Panc1 (cell line): ENCODE data around the gene DHRS2. TPM values are rescaled to one million over a fixed set of nuclear protein-coding genes. Genes with fewer than 3 reads are reported as not detected.
"Not testable (repeated sequence)": the region's sequence is repeated elsewhere in the genome, so short reads cannot be mapped to it uniquely, and the experiment has no call there.

ENCODE experiments used
- ATAC-seq: fragments of 200-7000 bp; cut with Tn5 transposase; 2 replicates; pipeline ENCODE4 v1.9.1; 2020; ENCODE audit warnings: mild to moderate bottlenecking, moderate library complexity
- BruUV-seq: library from RNA; stranded (reverse); fragments of 400-500 nt; replicated peaks from 2 replicates; lab custom pipeline; 2021; lab: Mats Ljungman, UMichigan
- CTCF ChIA-PET: fragments of 300-600 bp; sonication (Branson Sonifier 250); formaldehyde crosslinking; loops from one replicate; lab custom pipeline; 2022; ENCODE audit warnings: antibody characterized with exemption; lab: Charles Lee
- POLR2A ChIA-PET: fragments of 300-600 bp; sonication (Branson Sonifier 250); formaldehyde crosslinking; loops from one replicate; lab custom pipeline; 2022; ENCODE audit warnings: antibody characterized with exemption; lab: Charles Lee
- DNase-seq: peaks from one replicate; pipeline ENCODE4 v3.0.0-alpha.2; 2010; ENCODE audit warnings: low read depth, low spot score
- H3K27ac ChIP-seq: 2 replicates; pipeline ENCODE4 v1.5.1; 2011; ENCODE audit warnings: mild to moderate bottlenecking, low read length, inconsistent platforms
- H3K27me3 ChIP-seq: fragments of 200-500 bp; sonication (Bioruptor generic); 2 replicates; pipeline ENCODE4 v1.6.0; 2014; ENCODE audit warnings: low read length, inconsistent platforms; ENCODE audit not compliant: control insufficient read depth, insufficient read depth
- H3K36me3 ChIP-seq: fragments of 200-500 bp; sonication (Bioruptor generic); 2 replicates; pipeline ENCODE4 v1.5.1; 2014; ENCODE audit warnings: inconsistent platforms, mild to moderate bottlenecking, low read length, moderate library complexity; ENCODE audit not compliant: control insufficient read depth, insufficient read depth
- H3K4me1 ChIP-seq: 2 replicates; pipeline ENCODE4 v1.5.1; 2011; ENCODE audit warnings: inconsistent platforms, mild to moderate bottlenecking, low read length, moderate library complexity; ENCODE audit not compliant: control insufficient read depth, insufficient read depth
- H3K4me3 ChIP-seq, 2 experiments: 2 replicates each; pipeline ENCODE4 v1.5.1; 2011 to 2012; ENCODE audit warnings: low read depth in 2 of 2, low read length in 2 of 2, mild to moderate bottlenecking in 2 of 2, inconsistent platforms in 1 of 2, moderate library complexity in 1 of 2
- H3K9me3 ChIP-seq: fragments of 200-500 bp; sonication (Bioruptor generic); 2 replicates; pipeline ENCODE4 v1.5.1; 2014; ENCODE audit warnings: low read depth, mild to moderate bottlenecking, inconsistent platforms, low read length, moderate library complexity; ENCODE audit not compliant: control insufficient read depth, insufficient read depth
- CTCF ChIP-seq: fragments of 450-650 bp; IDR thresholded peaks from 2 replicates; pipeline ENCODE4 v1.5.1; 2017; ENCODE audit warnings: mild to moderate bottlenecking
- POLR2AphosphoS5 ChIP-seq: IDR thresholded peaks from 2 replicates; pipeline ENCODE4 v1.6.1; 2012; ENCODE audit warnings: mild to moderate bottlenecking, low read depth, low read length, moderate library complexity
- in situ Hi-C: cut with HindIII; loops from 2 replicates; pipeline ENCODE4 v1.10.0; 2016; ENCODE audit warnings: low sequenced_read_pairs, low pct_unique_long_range_greater_than_20kb
- intact Hi-C: fragments of 100-400 bp; cut with micrococcal nuclease; formaldehyde crosslinking; loops from one replicate; pipeline ENCODE4 v1.10.0; 2022; ENCODE audit not compliant: unreplicated experiment
- total RNA-seq: library from RNA; stranded (reverse); gene quantifications from one replicate; pipeline ENCODE4 v1.2.1, GENCODE V29; 2021; ENCODE audit not compliant: unreplicated experiment

DHRS2 gene
- total RNA-seq, 1 experiment from 2014 or later = 1.0 TPM

- Histone ChIP-seq H3K27me3 (no peaks in the 10 kb centered on the region), H3K27ac (no peak overlapping the region), H3K9me3 (no peaks in the 10 kb centered on the region), H3K36me3 (no peaks in the 10 kb centered on the region), H3K4me1 (peaks cover 3% of the 10 kb centered on the region), H3K4me3 (no peak overlapping the region)
- in situ Hi-C loops = no loop called here
- TF ChIP-seq CTCF (no peak), POLR2AphosphoS5 (no peak)
- ChIA-PET POLR2A (no interaction called here), CTCF (interaction anchor here (3.4 kb wide), 1 partner anchor 278 kb away, joined by 17 read pairs; no protein-coding TSS in a partner anchor)
- intact Hi-C loops = no loop called here
- DNase-seq (no peak), ATAC-seq (peak; percentile 51; the same call in 1 of the 2 replicates)
- BruUV-seq = no TSS peak
These were observed 2.9 kb upstream of the DHRS2 start for GRCh38 chr14:23633160-23633701.

GRCh38 chr14:23634698-23635412 is 1.3 kb upstream of the DHRS2 start:
- POLR2A ChIA-PET, intact Hi-C loops, H3K36me3 ChIP-seq: not testable (repeated sequence)

GRCh38 chr14:23637312-23637654 is 1.1 kb downstream of the DHRS2 start:
- POLR2A ChIA-PET, DNase-seq, in situ Hi-C loops, H3K27me3 ChIP-seq, ATAC-seq, intact Hi-C loops, H3K4me1 ChIP-seq, H3K4me3 ChIP-seq, CTCF ChIA-PET, H3K36me3 ChIP-seq, H3K27ac ChIP-seq, H3K9me3 ChIP-seq: not testable (repeated sequence)
- TSS peak; percentile 78 for BruUV-seq

More at GRCh38 chr14:23634698-23635412, 1.3 kb upstream of the DHRS2 start:
- H3K4me3 ChIP-seq, H3K27ac ChIP-seq, H3K9me3 ChIP-seq, BruUV-seq, H3K4me1 ChIP-seq, H3K27me3 ChIP-seq, DNase-seq, in situ Hi-C loops, ATAC-seq: not testable (repeated sequence)
- CTCF ChIA-PET = interaction anchor here (0.6 to 3.4 kb wide), 2 partner anchors 31 to 276 kb away, joined by 3 to 17 read pairs; no protein-coding TSS in a partner anchor

GRCh38 chr14:23637655-23638413 is 1.7 kb downstream of the DHRS2 start:
- CTCF ChIA-PET, POLR2A ChIA-PET, ATAC-seq: not testable (repeated sequence)

More at GRCh38 chr14:23637655-23638413, 1.7 kb downstream of the DHRS2 start:
- H3K9me3 ChIP-seq, DNase-seq, H3K4me1 ChIP-seq, BruUV-seq, in situ Hi-C loops, H3K27ac ChIP-seq, intact Hi-C loops, H3K27me3 ChIP-seq, H3K36me3 ChIP-seq, H3K4me3 ChIP-seq: not testable (repeated sequence)
